Activated CD8-positive, alpha-beta memory T cell treated with anti-CD3 and anti-CD28 coated beads, Interleukin-2, amount 10 ng/mL, durations not matched to agents 7 days and 5 days (primary cell): Measurements from ENCODE around the gene SHPK. TPM values are rescaled to one million over a fixed set of nuclear protein-coding genes. Genes with fewer than 3 reads are reported as not detected.
A peak's percentile ranks its signal among the peaks of the same experiment; 100 is the strongest.
"Not testable (repeated sequence)": the region's sequence is repeated elsewhere in the genome, so short reads cannot be mapped to it uniquely, and the experiment has no call there.

Experiments used
- ATAC-seq: fragments of 150-1000 bp; cut with Tn5 transposase; one replicate; pipeline ENCODE4 v1.10.0; 2021; ENCODE audit warnings: moderate library complexity
- CTCF ChIA-PET: fragments of 350-600 bp; sonication (Branson Sonifier 250); formaldehyde crosslinking; loops from one replicate; lab custom pipeline; 2021; ENCODE audit warnings: antibody characterized with exemption; lab: Charles Lee
- DNase-seq: peaks from one replicate; pipeline ENCODE4 v3.0.0-alpha.2; 2020
- H3K27ac Mint-ChIP-seq: one replicate; pipeline ENCODE4 v1.8.0; 2021; ENCODE audit warnings: mild to moderate bottlenecking, mixed read lengths
- H3K27me3 Mint-ChIP-seq: one replicate; pipeline ENCODE4 v1.8.0; 2021; ENCODE audit warnings: mixed read lengths
- H3K36me3 Mint-ChIP-seq: one replicate; pipeline ENCODE4 v1.8.0; 2021; ENCODE audit warnings: mild to moderate bottlenecking, mixed read lengths
- H3K4me1 Mint-ChIP-seq: one replicate; pipeline ENCODE4 v1.8.0; 2021; ENCODE audit warnings: mixed read lengths
- H3K4me3 Mint-ChIP-seq: one replicate; pipeline ENCODE4 v1.8.0; 2021; ENCODE audit warnings: mild to moderate bottlenecking, moderate library complexity, mixed read lengths
- H3K9me3 Mint-ChIP-seq: one replicate; pipeline ENCODE4 v1.8.0; 2022; ENCODE audit warnings: low read depth, mixed read lengths
- total RNA-seq, 2 experiments: library from RNA; stranded (reverse); gene quantifications; one replicate each; pipeline ENCODE4 v1.2.3, GENCODE V29; 2021

Gene SHPK
- total RNA-seq, 2 experiments from 2014 or later: 13.4 to 13.9 TPM

- H3K27me3 Mint-ChIP-seq, H3K27ac Mint-ChIP-seq, H3K9me3 Mint-ChIP-seq, ATAC-seq, CTCF ChIA-PET, H3K4me3 Mint-ChIP-seq, H3K4me1 Mint-ChIP-seq, H3K36me3 Mint-ChIP-seq, DNase-seq: not testable (repeated sequence)
These were observed 71.8 kb downstream of the SHPK start for GRCh38 chr17:3564241-3564640.

DNA sequence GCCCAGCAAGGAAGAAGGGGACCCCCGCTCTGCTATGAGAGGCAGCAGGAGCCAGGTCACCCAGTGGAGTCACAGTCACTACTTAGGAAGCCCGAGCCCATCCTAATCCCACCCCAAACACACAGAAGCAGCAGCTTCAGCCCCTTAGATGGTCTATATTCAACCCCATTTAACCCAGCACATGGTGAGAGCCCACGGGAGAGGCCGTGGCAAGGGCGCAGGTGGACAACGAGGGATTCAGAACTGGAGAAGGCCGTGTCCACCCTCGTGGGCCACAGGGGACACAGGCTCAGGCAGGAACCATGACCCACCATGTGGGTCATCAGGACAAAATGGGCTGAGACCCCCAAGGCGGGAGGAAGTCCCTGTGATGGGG lies 76.8 kb downstream of the SHPK start:
- CTCF ChIA-PET: interaction anchor here (0.9 kb wide), 1 partner anchor 16 kb away, joined by 3 read pairs; no protein-coding TSS in a partner anchor
- DNase-seq (no peak), ATAC-seq (no peak)
- Mint-ChIP-seq H3K4me3 (no peak overlapping the region), H3K36me3 (no peaks in the 10 kb centered on the region), H3K27ac (peak overlapping the region; percentile 40), H3K27me3 (no peaks in the 10 kb centered on the region), H3K9me3 (no peaks in the 10 kb centered on the region), H3K4me1 (peaks cover 25% of the 10 kb centered on the region)

DNA sequence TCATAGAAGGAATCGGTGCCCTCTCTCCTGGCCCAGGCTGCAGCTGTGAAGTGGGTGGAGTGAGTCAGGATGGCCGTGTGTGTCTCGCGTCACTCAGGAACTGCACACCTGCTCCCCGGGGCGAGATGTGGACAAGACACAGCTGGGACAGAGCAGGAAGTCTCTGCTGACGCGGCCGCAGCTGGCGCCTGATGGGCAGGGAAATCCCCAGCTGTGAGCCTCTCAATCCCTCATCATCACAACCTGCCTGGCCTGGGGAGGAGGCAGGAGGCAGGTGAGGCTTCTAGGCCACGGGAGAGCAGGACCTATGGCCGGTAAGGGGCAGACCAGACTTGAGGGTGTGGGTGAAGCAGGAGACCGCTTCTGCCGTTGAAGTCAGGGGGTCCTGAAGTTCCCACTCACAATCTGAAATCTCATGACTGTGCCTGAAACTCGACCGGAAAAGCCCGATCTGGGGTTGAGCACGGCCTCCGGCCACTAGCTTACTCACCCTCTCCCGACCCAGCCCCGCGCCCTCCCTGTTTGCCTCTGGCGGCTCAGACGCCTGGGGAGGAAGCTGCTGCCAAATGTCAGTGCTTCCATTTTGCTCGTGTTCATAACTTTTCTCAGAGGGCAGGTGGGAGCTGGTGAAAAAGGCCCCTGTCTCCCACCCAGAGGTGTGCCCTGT lies 77.3 kb downstream of the SHPK start:
- Mint-ChIP-seq H3K4me3 (no peak overlapping the region), H3K9me3 (no peaks in the 10 kb centered on the region), H3K27ac (peak overlapping the region; percentile 64), H3K27me3 (no peaks in the 10 kb centered on the region), H3K4me1 (peaks cover 25% of the 10 kb centered on the region), H3K36me3 (no peaks in the 10 kb centered on the region)
- DNase-seq (peak; percentile 73), ATAC-seq (peak; percentile 74)
- CTCF ChIA-PET: interaction anchor here (0.9 kb wide), 1 partner anchor 16 kb away, joined by 3 read pairs; no protein-coding TSS in a partner anchor

Other genes with a start within 250 kb of the SHPK start
- 1 to 10 TPM; 2.3 to 2.5 TPM for gene OR3A2, start 249.9 kb downstream of the SHPK start, total RNA-seq
- gene OR1E1, start 237.8 kb downstream of the SHPK start, total RNA-seq: not detected
- not detected for gene OR3A3, start 224.9 kb downstream of the SHPK start, total RNA-seq
- not detected for gene OR1E2, start 202.4 kb downstream of the SHPK start, total RNA-seq
- gene SPATA22, start 164.4 kb downstream of the SHPK start, total RNA-seq: under 1 TPM in 1 of 2 experiments, not detected in 1; 0.67 TPM
- not detected for gene ASPA, start 160.3 kb downstream of the SHPK start, total RNA-seq
- under 1 TPM; 0.41 to 0.98 TPM for gene TRPV3, start 78.4 kb downstream of the SHPK start, total RNA-seq
- gene TRPV1, start 26.8 kb downstream of the SHPK start, total RNA-seq: 1 to 10 TPM; 5.3 to 5.4 TPM
- gene CTNS, start 510 bp upstream of the SHPK start, total RNA-seq: 10 to 100 TPM in 1 of 2 experiments, 1 to 10 TPM in 1; 9.7 to 20.6 TPM
- gene TAX1BP3, start 32.3 kb upstream of the SHPK start, total RNA-seq: 10 to 100 TPM; 19.5 to 27.9 TPM
- gene EMC6, start 32.6 kb upstream of the SHPK start, total RNA-seq: 10 to 100 TPM; 43.7 to 57.0 TPM
- gene P2RX5, start 59.9 kb upstream of the SHPK start, total RNA-seq: 10 to 100 TPM; 18.1 to 24.6 TPM
- 10 to 100 TPM; 30.4 to 31.2 TPM for gene HASPIN, start 87.7 kb upstream of the SHPK start, total RNA-seq
- 10 to 100 TPM; 54.4 to 70.9 TPM for gene ITGAE, start 164.9 kb upstream of the SHPK start, total RNA-seq
- gene NCBP3, start 210.0 kb upstream of the SHPK start, total RNA-seq: 10 to 100 TPM; 46.3 to 48.7 TPM